SK-N-SH treated with all-trans-retinoic acid at 6 μM for 48 hours (cell line): Measurements from ENCODE around the gene FGF22.

ENCODE experiments used
- ARNTL ChIP-seq: fragments of 450-650 bp; formaldehyde crosslinking; IDR thresholded peaks from 2 replicates; pipeline ENCODE4 v1.5.0; 2020; ENCODE audit warnings: low read depth, mild to moderate bottlenecking, moderate library complexity, borderline replicate concordance
- BACH2 ChIP-seq: fragments of 250-450 bp; sonication (Bioruptor Pico); IDR thresholded peaks from 2 replicates; pipeline ENCODE4 v1.9.0; 2021; ENCODE audit warnings: mild to moderate bottlenecking, borderline replicate concordance
- GLIS3 ChIP-seq: fragments of 250-450 bp; sonication (Bioruptor Pico); IDR thresholded peaks from 2 replicates; pipeline ENCODE4 v1.5.0; 2020; ENCODE audit warnings: mild to moderate bottlenecking, moderate library complexity
- RARB ChIP-seq: fragments of 250-450 bp; sonication (Bioruptor Pico); IDR thresholded peaks from 2 replicates; pipeline ENCODE4 v1.8.0; 2021; ENCODE audit warnings: mild to moderate bottlenecking, moderate library complexity
- ZFP3 ChIP-seq: fragments of 250-450 bp; sonication (Bioruptor Pico); IDR thresholded peaks from 2 replicates; pipeline ENCODE4 v1.5.0; 2020; ENCODE audit warnings: mild to moderate bottlenecking, moderate library complexity
- ZNF8 ChIP-seq: fragments of 450-650 bp; formaldehyde crosslinking; IDR thresholded peaks from 2 replicates; pipeline ENCODE4 v1.5.0; 2020; ENCODE audit warnings: mild to moderate bottlenecking, moderate library complexity

GRCh38 chr19:609004-609346 is 30.7 kb upstream of the FGF22 start:
- TF ChIP-seq RARB (CRISPR knock-in tag), result no peak
- no peak for TF ChIP-seq GLIS3
- no peak for TF ChIP-seq BACH2 (CRISPR knock-in tag)
- no peak for TF ChIP-seq ZFP3
- no peak for TF ChIP-seq ZNF8
- TF ChIP-seq ARNTL, result no peak
